SK-N-MC (cell line): ENCODE results near the gene GPC6.

ENCODE experiments used
- EZH2 ChIP-seq: fragments of 200-600 bp; sonication (generic); IDR thresholded peaks from one replicate; pipeline ENCODE4 v1.6.1; 2017; ENCODE audit warnings: antibody characterized with exemption
- POLR2AphosphoS5 ChIP-seq: IDR thresholded peaks from 2 replicates; pipeline ENCODE4 v1.6.1; 2012; ENCODE audit warnings: mild to moderate bottlenecking, low read depth, low read length, borderline replicate concordance

- TF ChIP-seq EZH2 (no peak), POLR2AphosphoS5 (no peak)
These were observed 459.8 kb downstream of the GPC6 start for GRCh38 chr13:93686399-93686798.
